GM18907 (cell line): ENCODE measurements around the gene HPS4.
"Not testable (repeated sequence)": the region's sequence is repeated elsewhere in the genome, so short reads cannot be mapped to it uniquely, and the experiment has no call there.

ENCODE experiments used
- ATAC-seq: cut with Tn5 transposase; IDR thresholded peaks from one replicate; pipeline ENCODE4 v1.9.1; 2021; ENCODE audit warnings: mild to moderate bottlenecking, moderate library complexity; ENCODE audit not compliant: unreplicated experiment

Gene HPS4

GRCh38 chr22:26483439-26484359, at the start of gene HPS4, which contains the start of gene SRRD:
Gene HPS4 (minus strand): TSS chr22:26483783. CDS start chr22:26481762, 2,021 bp downstream.
Gene SRRD (plus strand): TSS chr22:26483877. CDS start chr22:26483891, 14 bp downstream.
- peak; percentile 68 for ATAC-seq

GRCh38 chr22:26529345-26529744, 45.8 kb upstream of the HPS4 start:
- no peak for ATAC-seq

- not testable (repeated sequence) for ATAC-seq
These were observed 44.9 kb upstream of the HPS4 start for GRCh38 chr22:26528518-26528917.

GRCh38 chr22:26527574-26528465, 44.2 kb upstream of the HPS4 start:
- no peak for ATAC-seq

GRCh38 chr22:26527167-26527566, 43.6 kb upstream of the HPS4 start:
- no peak for ATAC-seq

- no peak for ATAC-seq
These were observed 42.5 kb upstream of the HPS4 start for GRCh38 chr22:26525946-26526564.

- no peak for ATAC-seq
These were observed 41.3 kb upstream of the HPS4 start for GRCh38 chr22:26524870-26525269.

- no peak for ATAC-seq
These were observed 39.0 kb upstream of the HPS4 start for GRCh38 chr22:26522592-26522991.

GRCh38 chr22:26522012-26522411, 38.4 kb upstream of the HPS4 start:
- ATAC-seq: no peak

GRCh38 chr22:26517429-26517828, 33.8 kb upstream of the HPS4 start:
- no peak for ATAC-seq

GRCh38 chr22:26516503-26516902, 32.9 kb upstream of the HPS4 start:
- ATAC-seq: no peak

- ATAC-seq: no peak
These were observed 32.3 kb upstream of the HPS4 start for GRCh38 chr22:26515931-26516330.

- no peak for ATAC-seq
These were observed 31.0 kb upstream of the HPS4 start for GRCh38 chr22:26514419-26515161.

- ATAC-seq: no peak
These were observed 30.3 kb upstream of the HPS4 start for GRCh38 chr22:26513838-26514237.

GRCh38 chr22:26512149-26512793, 28.7 kb upstream of the HPS4 start, which contains the start of gene TFIP11:
Gene TFIP11 (minus strand): TSS chr22:26512473. CDS start chr22:26510272, 2,201 bp downstream.
- peak; percentile 84 for ATAC-seq

- ATAC-seq: no peak
These were observed 24.6 kb upstream of the HPS4 start for GRCh38 chr22:26508148-26508547.

- no peak for ATAC-seq
These were observed 20.2 kb upstream of the HPS4 start for GRCh38 chr22:26503758-26504157.

- no peak for ATAC-seq
These were observed 19.3 kb upstream of the HPS4 start for GRCh38 chr22:26502688-26503561.

GRCh38 chr22:26501996-26502395, 18.4 kb upstream of the HPS4 start:
- ATAC-seq: no peak
